HG02588 (cell line): Measurements from ENCODE around the gene FBXL5.

Experiments used
- ATAC-seq: cut with Tn5 transposase; IDR thresholded peaks from one replicate; pipeline ENCODE4 v1.9.1; 2021; ENCODE audit warnings: mild to moderate bottlenecking, moderate library complexity; ENCODE audit not compliant: unreplicated experiment

FBXL5 gene

GRCh38 chr4:15563871-15564270 is 91.3 kb downstream of the FBXL5 start:
- no peak for ATAC-seq

DNA sequence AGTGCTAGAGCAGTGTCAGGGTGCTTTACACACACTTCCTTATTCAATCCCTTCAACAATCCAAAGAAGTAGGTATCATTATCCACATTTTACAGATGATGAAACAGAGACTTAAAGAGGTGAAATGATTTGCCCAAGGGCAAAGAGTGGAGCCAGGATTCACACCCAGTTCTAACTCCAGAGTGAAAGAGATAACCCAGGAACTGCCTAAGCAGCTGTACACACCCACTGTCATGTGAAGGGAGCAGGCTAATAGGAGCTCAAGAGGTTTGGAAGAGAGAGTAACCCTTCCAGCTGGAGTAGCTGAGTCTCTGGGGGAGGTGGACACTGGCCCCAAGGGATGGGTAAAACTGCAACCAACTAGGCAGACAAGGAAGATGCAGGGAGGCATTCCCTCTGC is 92.5 kb downstream of the FBXL5 start:
- no peak for ATAC-seq

DNA sequence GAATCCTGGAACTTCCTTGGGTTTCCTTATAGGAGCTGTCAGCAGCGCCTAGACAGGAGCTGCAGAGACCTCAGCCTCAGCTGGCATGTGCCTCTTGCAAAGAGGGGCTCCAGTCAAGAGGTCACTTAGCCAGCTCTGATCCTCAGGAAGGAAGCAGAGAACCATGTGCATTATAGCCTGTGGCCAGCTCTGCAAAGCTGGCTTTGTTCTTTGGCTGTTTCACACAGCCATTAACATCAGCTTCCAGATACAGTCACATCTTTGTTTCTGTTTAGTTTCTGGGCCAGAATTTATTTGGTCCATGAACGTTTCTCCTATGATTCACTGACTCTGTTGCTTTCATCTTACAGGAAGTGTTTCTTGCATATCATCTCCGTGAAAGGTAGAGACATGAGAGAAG is 93.0 kb downstream of the FBXL5 start:
- ATAC-seq: no peak

DNA sequence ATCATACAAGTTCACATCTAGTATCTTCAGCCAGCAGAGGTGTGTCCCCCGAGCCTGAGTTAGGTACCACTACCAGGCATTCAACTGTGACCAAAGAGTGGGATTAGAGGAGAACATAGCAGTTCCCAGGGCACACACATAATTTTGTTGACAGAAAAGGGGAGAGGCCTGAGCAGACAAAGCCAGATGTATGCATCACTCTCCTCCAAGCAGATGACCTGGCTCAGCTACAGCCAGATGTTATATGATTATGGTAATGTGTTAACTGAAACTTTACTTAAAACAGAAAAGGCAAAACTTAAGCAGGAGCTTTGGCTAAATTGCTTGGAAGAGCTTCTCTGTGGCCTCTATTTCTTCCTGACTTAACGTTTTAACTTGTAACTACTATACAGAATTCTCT is 96.6 kb downstream of the FBXL5 start:
- no peak for ATAC-seq

GRCh38 chr4:15557786-15558550 is 97.2 kb downstream of the FBXL5 start:
- no peak for ATAC-seq

DNA sequence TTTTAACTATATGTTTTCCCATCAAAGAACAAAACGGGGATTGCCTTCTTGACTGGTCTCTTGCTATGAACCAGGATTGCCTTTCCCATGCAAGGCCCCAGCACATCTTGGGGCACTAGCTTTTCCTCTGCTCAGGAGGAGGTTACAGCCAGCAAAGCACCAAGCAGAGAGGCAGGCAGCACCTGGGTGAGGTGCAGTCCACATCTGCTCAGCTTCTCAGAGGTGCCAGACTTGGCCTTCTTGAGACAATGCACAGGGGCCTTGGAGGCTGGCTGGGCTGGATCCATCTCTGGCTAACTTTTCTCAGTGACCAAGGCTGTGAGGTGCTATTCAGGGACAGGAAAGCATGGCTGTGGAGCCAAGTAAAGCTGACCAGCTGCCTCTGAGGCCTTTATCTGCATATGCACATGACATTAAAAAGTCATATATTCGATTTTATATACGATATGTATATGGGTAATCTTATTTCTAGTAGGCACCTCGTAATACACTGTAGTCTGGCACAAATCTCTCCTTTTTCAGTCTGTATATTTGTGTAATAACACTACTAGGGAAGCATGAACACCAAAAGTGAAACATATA is 98.6 kb downstream of the FBXL5 start:
- no peak for ATAC-seq
